DND-41 (cell line): Measurements from ENCODE around the gene TBC1D8.

Experiments
- ATAC-seq: fragments of 200-7000 bp; cut with Tn5 transposase; 3 replicates; pipeline ENCODE4 v1.9.1; 2021; ENCODE audit warnings: low read depth; ENCODE audit not compliant: insufficient read depth
- DNase-seq: peaks from one replicate; pipeline ENCODE4 v3.0.0-alpha.2; 2020
- H2AFZ ChIP-seq: 2 replicates; pipeline ENCODE4 v1.6.0; 2012; ENCODE audit warnings: low read depth, low read length
- H3K27ac ChIP-seq: 2 replicates; pipeline ENCODE4 v1.5.1; 2012; ENCODE audit warnings: low read length, inconsistent platforms
- H3K27me3 ChIP-seq: fragments of 200-600 bp; sonication (generic); 2 replicates; pipeline ENCODE4 v1.6.0; 2012; ENCODE audit warnings: low read length, mild to moderate bottlenecking, inconsistent platforms; ENCODE audit not compliant: insufficient read depth, poor library complexity
- H3K36me3 ChIP-seq: 2 replicates; pipeline ENCODE4 v1.5.1; 2012; ENCODE audit warnings: low read length, inconsistent platforms; ENCODE audit not compliant: insufficient read depth
- H3K4me1 ChIP-seq: 2 replicates; pipeline ENCODE4 v1.5.1; 2012; ENCODE audit warnings: mild to moderate bottlenecking, low read length; ENCODE audit not compliant: insufficient read depth
- H3K4me2 ChIP-seq: 2 replicates; pipeline ENCODE4 v1.6.0; 2012; ENCODE audit warnings: mild to moderate bottlenecking, moderate library complexity, low read length, inconsistent platforms; ENCODE audit not compliant: insufficient read depth
- H3K4me3 ChIP-seq, 2 experiments: fragments of 200-600 bp in 1 of 2; shearing (Covaris generic) in 1 of 2; 2 replicates each; pipeline ENCODE4 v1.5.1; 2012 to 2016; ENCODE audit warnings: inconsistent platforms in 2 of 2, low read length in 2 of 2, mild to moderate bottlenecking in 2 of 2, low read depth in 1 of 2, moderate library complexity in 1 of 2
- H3K79me2 ChIP-seq: 2 replicates; pipeline ENCODE4 v1.6.0; 2012; ENCODE audit warnings: low read length, inconsistent platforms; ENCODE audit not compliant: insufficient read depth
- H3K9ac ChIP-seq: 2 replicates; pipeline ENCODE4 v1.6.0; 2012; ENCODE audit warnings: low read depth, mild to moderate bottlenecking, inconsistent platforms, low read length, moderate library complexity
- H3K9me3 ChIP-seq: 2 replicates; pipeline ENCODE4 v1.5.1; 2012; ENCODE audit warnings: low read length, moderate library complexity, mild to moderate bottlenecking, inconsistent platforms; ENCODE audit not compliant: insufficient read depth, severe bottlenecking
- H4K20me1 ChIP-seq: 2 replicates; pipeline ENCODE4 v1.6.0; 2012; ENCODE audit warnings: low read length; ENCODE audit not compliant: insufficient read depth
- CTCF ChIP-seq: IDR thresholded peaks from 2 replicates; pipeline ENCODE4 v1.5.1; 2012; ENCODE audit warnings: borderline replicate concordance, low read length, moderate library complexity, mild to moderate bottlenecking; ENCODE audit not compliant: poor library complexity, severe bottlenecking; ENCODE audit errors: extremely low read depth
- EZH2 ChIP-seq: IDR thresholded peaks from 3 replicates; pipeline ENCODE4 v1.6.1; 2012; ENCODE audit warnings: borderline replicate concordance, low read depth, mild to moderate bottlenecking, moderate library complexity, low read length, inconsistent platforms; ENCODE audit not compliant: severe bottlenecking

TBC1D8 gene

DNA sequence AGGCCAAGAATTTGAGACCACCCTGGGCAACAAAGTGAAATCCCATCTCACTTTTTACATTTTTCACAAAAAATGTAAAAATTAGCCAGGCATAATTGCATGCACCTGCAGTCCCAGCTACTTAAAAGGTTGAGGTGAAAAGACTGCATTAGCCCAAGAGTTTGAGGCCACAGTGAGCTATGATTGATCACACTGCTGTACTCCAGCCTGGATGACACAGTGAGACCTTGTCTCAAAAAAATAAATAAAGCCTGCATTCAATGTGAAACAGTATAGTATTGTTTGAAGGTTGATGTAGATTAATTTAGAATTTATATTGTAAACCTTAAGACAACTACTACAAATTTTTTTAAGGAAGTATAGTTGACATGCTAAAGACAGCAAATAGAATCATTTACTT is 53.5 kb downstream of the TBC1D8 start:
- H3K9me3 ChIP-seq: no peaks in the 10 kb centered on the region
- peaks cover 8% of the 10 kb centered on the region; the same call in 1 of the 2 replicates for H3K79me2 ChIP-seq
- H3K27me3 ChIP-seq: no peaks in the 10 kb centered on the region
- H3K27ac ChIP-seq: no peak overlapping the region
- no peaks in the 10 kb centered on the region for H3K4me1 ChIP-seq
- no peak overlapping the region for H3K4me2 ChIP-seq
- no peak for DNase-seq
- H2AFZ ChIP-seq: no peak overlapping the region
- H3K4me3 ChIP-seq: no peak overlapping the region
- ATAC-seq: no peak
- H3K9ac ChIP-seq: no peak overlapping the region
- H3K36me3 ChIP-seq: no peaks in the 10 kb centered on the region
- TF ChIP-seq CTCF (no peak), EZH2 (no peak)
- no peaks in the 10 kb centered on the region for H4K20me1 ChIP-seq

DNA sequence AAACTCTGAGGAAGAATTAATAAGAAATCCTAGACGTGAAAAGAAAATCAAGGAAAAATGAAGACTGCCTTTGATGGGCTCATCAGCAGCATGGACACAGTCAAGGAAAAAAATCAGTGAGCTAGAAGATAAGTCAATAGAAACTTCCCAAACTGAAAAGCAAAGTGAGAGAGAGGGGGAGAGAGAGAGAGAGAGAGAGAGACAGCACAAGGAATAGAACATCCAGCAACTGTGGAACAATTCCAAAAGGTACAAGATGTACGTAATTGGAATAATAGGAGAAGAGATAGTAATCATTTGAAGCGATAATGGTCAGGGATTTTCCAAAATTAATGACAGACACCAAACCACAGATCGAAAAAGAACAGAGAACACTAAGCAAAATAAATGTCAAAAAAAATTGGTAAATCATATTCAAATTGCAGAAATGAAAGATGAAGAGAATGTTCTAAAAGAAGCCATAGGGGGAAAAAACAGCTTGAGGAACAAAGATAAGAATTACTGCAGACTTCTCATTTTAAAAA is 54.5 kb downstream of the TBC1D8 start:
- H3K79me2 ChIP-seq: peaks cover 8% of the 10 kb centered on the region; the same call in 1 of the 2 replicates
- TF ChIP-seq EZH2: no peak
- TF ChIP-seq CTCF: no peak
- H3K27me3 ChIP-seq: no peaks in the 10 kb centered on the region
- H3K9ac ChIP-seq: no peak overlapping the region
- no peak overlapping the region for H3K4me2 ChIP-seq
- no peaks in the 10 kb centered on the region for H3K36me3 ChIP-seq
- no peak overlapping the region for H3K4me3 ChIP-seq
- H3K27ac ChIP-seq: no peak overlapping the region
- DNase-seq (no peak), ATAC-seq (no peak)
- no peak overlapping the region for H2AFZ ChIP-seq
- no peaks in the 10 kb centered on the region for H3K9me3 ChIP-seq
- H3K4me1 ChIP-seq: no peaks in the 10 kb centered on the region
- no peaks in the 10 kb centered on the region for H4K20me1 ChIP-seq

DNA sequence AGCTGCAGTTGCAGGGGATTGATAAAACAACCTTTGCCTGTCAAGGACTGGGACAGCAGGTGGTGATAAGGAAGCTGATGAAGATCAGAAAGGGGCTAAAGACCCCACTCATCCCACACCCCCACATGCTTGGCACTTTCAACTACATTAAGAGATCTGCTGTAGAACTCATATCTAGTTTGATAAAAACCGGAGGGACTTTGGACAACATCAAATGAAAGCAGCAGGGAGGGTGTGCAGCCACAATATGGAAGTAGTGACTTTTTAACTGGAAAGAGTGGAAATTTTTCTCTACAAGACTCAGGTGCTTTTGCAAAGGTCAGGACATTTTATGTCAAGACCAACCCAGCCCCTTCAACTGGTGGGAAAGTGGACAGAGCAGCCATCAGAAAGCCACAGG is 56.8 kb downstream of the TBC1D8 start:
- H4K20me1 ChIP-seq: no peaks in the 10 kb centered on the region
- H3K79me2 ChIP-seq: peaks cover 8% of the 10 kb centered on the region; the same call in 1 of the 2 replicates
- no peak for DNase-seq
- H3K9me3 ChIP-seq: no peaks in the 10 kb centered on the region
- no peak for TF ChIP-seq EZH2
- TF ChIP-seq CTCF: no peak
- H3K36me3 ChIP-seq: no peaks in the 10 kb centered on the region
- H3K9ac ChIP-seq: no peak overlapping the region
- no peak overlapping the region for H3K27ac ChIP-seq
- H3K27me3 ChIP-seq: no peaks in the 10 kb centered on the region
- no peak overlapping the region for H2AFZ ChIP-seq
- no peak overlapping the region for H3K4me2 ChIP-seq
- no peak for ATAC-seq
- H3K4me1 ChIP-seq: no peaks in the 10 kb centered on the region
- no peak overlapping the region for H3K4me3 ChIP-seq
